GM23248 (cell line): Measurements from ENCODE around the gene DEFB128.

Source experiments
- EZH2 ChIP-seq: fragments of 200-600 bp; sonication (generic); IDR thresholded peaks from 2 replicates; pipeline ENCODE4 v1.6.1; 2018; ENCODE audit warnings: antibody characterized with exemption, mild to moderate bottlenecking; ENCODE audit not compliant: insufficient read depth, poor library complexity, severe bottlenecking
- EZH2phosphoT487 ChIP-seq: fragments of 200-600 bp; sonication (generic); IDR thresholded peaks from 2 replicates; pipeline ENCODE4 v1.6.1; 2018; ENCODE audit warnings: antibody characterized with exemption, moderate library complexity, mild to moderate bottlenecking, low read depth; ENCODE audit not compliant: insufficient read depth

DNA sequence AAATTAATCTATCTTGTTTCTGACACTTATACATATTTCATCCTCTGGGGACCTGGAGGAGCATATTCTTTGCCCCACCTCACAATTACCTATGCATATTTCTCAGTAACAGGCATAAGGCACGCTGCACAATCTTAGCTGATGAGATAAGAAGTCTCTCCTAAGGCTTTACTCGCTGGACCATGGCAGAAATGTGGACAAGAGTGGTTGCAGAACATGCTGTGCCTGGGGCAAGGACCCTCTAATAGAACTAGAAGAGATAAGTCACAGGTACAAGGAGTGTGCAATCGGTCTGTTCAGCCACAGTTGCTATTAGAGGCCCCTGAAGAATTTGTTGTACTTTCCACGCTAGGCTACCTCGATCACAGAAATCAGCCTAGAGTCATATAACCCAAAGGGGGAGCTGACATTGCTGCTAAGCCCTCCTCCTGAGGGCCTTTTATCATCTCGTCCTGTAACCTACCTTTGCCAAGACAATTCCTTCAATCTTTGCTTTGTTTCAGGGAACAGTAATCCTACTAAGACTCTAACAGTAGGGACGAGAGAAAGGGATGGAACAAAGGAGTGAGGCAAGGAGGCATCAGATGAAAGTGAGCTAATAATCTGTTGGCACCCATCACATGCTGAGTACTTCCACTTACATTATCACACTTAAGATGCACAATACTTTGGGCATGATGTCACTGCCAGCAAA lies 21.4 kb upstream of the DEFB128 start:
- TF ChIP-seq EZH2phosphoT487 (no peak), EZH2 (no peak)
